ENCODE results near the gene HCRTR1. TPM values are rescaled to one million over a fixed set of nuclear protein-coding genes. Genes with fewer than 3 reads are reported as not detected.

HCRTR1 gene
- total RNA-seq, 5 donors from 2014 or later (not counting 1 experiment from before 2014, with no cell fraction given) = not detected

GRCh38 chr1:31615414-31615813 is 2.1 kb upstream of the HCRTR1 start:
- Histone ChIP-seq H3K27me3 (replicated peaks in 1 of 2; ENCODE audit: control insufficient read depth in 2 of 2, extremely low read depth in 1 of 2, insufficient read depth in 2 of 2, low read length in 1 of 2) (peaks cover 2 to 64% of the 10 kb centered on the region in 2 experiments), H3K36me3 (ENCODE audit: control insufficient read depth in 2 of 2, extremely low read depth in 1 of 2, insufficient read depth in 1 of 2, low read length in 1 of 2) (no peaks in the 10 kb centered on the region), H3K4me1 (ENCODE audit: control insufficient read depth in 1 of 2, extremely low read depth in 1 of 2, insufficient read depth in 2 of 2, low read length in 2 of 2) (peaks cover 0 to 14% of the 10 kb centered on the region in 2 experiments), H3K4me3 (ENCODE audit: control insufficient read depth in 1 of 2, extremely low read depth in 1 of 2, low read length in 1 of 2) (no peak overlapping the region), H3K9me3 (no peaks in the 10 kb centered on the region), H3K27ac (ENCODE audit: low read length) (no peak overlapping the region)
- Mint-ChIP-seq H3K9me3 (no peaks in the 10 kb centered on the region), H3K27ac (no peak overlapping the region), H3K27me3 (peaks cover 23 to 37% of the 10 kb centered on the region in 2 donors), H3K36me3 (no peaks in the 10 kb centered on the region), H3K4me3 (no peak overlapping the region), H3K4me1 (peaks cover 4 to 12% (median 5%) of the 10 kb centered on the region in 3 donors)
- ATAC-seq (replicated peaks in 1 of 4) (no peak), DNase-seq (peak in 1 of 35 experiments; percentile 11)
- ChIA-PET CTCF (interaction anchor here in 1 of 2 donors (0.6 kb wide), 1 partner anchor 13 kb away, joined by 4 read pairs; no protein-coding TSS in a partner anchor), POLR2A (no interaction called here)
- WGBS (ENCODE audit: insufficient coverage) = 90% methylated on average over 1 of the region's 6 CpGs

DNA sequence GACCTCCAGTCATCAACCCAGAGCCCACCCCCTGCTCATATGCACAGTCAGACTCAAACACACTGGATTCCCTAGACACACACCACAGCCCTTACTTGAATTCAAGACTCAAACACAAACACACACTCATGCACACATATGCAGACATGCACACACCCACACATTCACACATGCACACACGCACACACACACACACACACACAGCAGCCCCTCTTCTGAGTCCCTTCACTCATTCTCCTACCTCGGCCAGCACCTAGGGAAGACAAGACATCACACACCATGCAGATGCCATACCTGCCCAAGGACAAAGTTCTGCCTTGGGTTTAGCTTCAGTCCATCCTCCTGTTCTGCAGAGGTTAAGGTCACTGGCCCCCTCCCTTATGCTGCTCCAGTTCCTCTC is 1.6 kb upstream of the HCRTR1 start:
- no peak for ATAC-seq (replicated peaks in 1 of 4)

DNA sequence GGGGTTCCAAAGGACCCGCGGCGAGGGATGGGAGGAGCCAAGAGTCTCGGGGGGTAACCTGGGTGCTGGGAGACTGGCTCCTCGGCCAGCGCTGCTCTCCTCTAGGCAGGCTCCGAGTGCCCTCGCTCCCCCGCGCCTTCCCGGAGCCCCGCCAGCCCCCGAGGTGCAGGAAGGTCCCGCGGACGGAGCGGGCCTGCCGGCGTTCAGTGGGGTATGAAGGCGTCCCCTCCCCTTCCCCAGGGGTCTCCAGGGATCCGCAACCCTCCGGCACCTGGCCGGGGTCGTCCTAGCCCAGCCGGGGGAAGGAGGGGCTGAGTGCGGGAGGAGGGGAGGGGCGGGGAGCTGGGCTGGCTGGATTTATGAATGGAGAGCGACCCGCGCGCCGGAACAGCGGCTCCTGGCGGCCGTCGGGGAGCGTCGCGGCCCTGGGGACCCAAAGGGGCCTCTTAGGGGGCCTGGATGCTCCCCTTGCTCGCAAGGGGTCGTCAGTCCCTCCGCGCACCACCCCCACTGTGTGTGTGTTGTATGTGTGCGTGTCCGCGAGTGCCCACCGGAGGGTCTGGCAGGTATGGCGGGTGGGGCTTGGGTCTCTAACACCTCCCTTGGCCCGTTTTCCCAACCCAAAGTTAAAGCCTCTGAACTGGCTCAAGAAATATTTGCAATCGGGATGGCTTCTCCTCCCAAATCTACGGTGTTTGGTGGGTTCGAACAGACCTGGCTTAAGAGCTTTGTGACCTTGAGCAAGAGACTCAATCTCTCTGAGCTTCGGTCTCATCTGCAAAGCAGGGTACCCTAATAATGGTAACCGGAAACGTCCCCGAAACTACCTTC is 642 bp downstream of the HCRTR1 start:
- Histone ChIP-seq H3K4me1 (ENCODE audit: control insufficient read depth in 1 of 2, extremely low read depth in 1 of 2, insufficient read depth in 2 of 2, low read length in 2 of 2) (peaks cover 0 to 14% of the 10 kb centered on the region in 2 experiments), H3K9me3 (no peaks in the 10 kb centered on the region), H3K4me3 (ENCODE audit: control insufficient read depth in 1 of 2, extremely low read depth in 1 of 2, low read length in 1 of 2) (peak overlapping the region; percentile 34 to 57), H3K27ac (ENCODE audit: low read length) (no peak overlapping the region), H3K27me3 (replicated peaks in 1 of 2; ENCODE audit: control insufficient read depth in 2 of 2, extremely low read depth in 1 of 2, insufficient read depth in 2 of 2, low read length in 1 of 2) (peaks cover 2 to 64% of the 10 kb centered on the region in 2 experiments), H3K36me3 (ENCODE audit: control insufficient read depth in 2 of 2, extremely low read depth in 1 of 2, insufficient read depth in 1 of 2, low read length in 1 of 2) (no peaks in the 10 kb centered on the region)
- Mint-ChIP-seq H3K4me3 (peak overlapping the region; percentile 21 to 46 (median 32)), H3K9me3 (no peaks in the 10 kb centered on the region), H3K27ac (no peak overlapping the region), H3K36me3 (peaks cover 4% of the 10 kb centered on the region), H3K4me1 (peaks cover 4 to 12% (median 5%) of the 10 kb centered on the region in 3 donors), H3K27me3 (peaks cover 23 to 37% of the 10 kb centered on the region in 2 donors)
- peak; percentile 70 to 79 (median 74) for ATAC-seq (replicated peaks in 1 of 4)
- DNase-seq = peak in 31 of 35 experiments; percentile 15 to 62 (median 33)
- 26% methylated on average over 31 of the region's 56 CpGs for WGBS (ENCODE audit: insufficient coverage)
- CTCF ChIA-PET = interaction anchor here in 1 of 2 donors (0.7 kb wide), 1 partner anchor 484 kb away, joined by 3 read pairs; no protein-coding TSS in a partner anchor
- POLR2A ChIA-PET = no interaction called here

More for the DNA sequence above, 1.6 kb upstream of the HCRTR1 start:
- H3K9me3 ChIP-seq = no peaks in the 10 kb centered on the region
- Mint-ChIP-seq H3K4me1 (peaks cover 4 to 12% (median 5%) of the 10 kb centered on the region in 3 donors), H3K36me3 (no peaks in the 10 kb centered on the region), H3K27me3 (peaks cover 23 to 37% of the 10 kb centered on the region in 2 donors), H3K27ac (no peak overlapping the region), H3K9me3 (no peaks in the 10 kb centered on the region), H3K4me3 (no peak overlapping the region)
- no peak for DNase-seq
- peaks cover 2 to 64% of the 10 kb centered on the region in 2 experiments for H3K27me3 ChIP-seq (replicated peaks in 1 of 2; ENCODE audit: control insufficient read depth in 2 of 2, extremely low read depth in 1 of 2, insufficient read depth in 2 of 2, low read length in 1 of 2)
- H3K4me1 ChIP-seq (ENCODE audit: control insufficient read depth in 1 of 2, extremely low read depth in 1 of 2, insufficient read depth in 2 of 2, low read length in 2 of 2) = peaks cover 0 to 14% of the 10 kb centered on the region in 2 experiments
- POLR2A ChIA-PET = no interaction called here
- no peak overlapping the region for H3K4me3 ChIP-seq (ENCODE audit: control insufficient read depth in 1 of 2, extremely low read depth in 1 of 2, low read length in 1 of 2)
- no peaks in the 10 kb centered on the region for H3K36me3 ChIP-seq (ENCODE audit: control insufficient read depth in 2 of 2, extremely low read depth in 1 of 2, insufficient read depth in 1 of 2, low read length in 1 of 2)
- no peak overlapping the region for H3K27ac ChIP-seq (ENCODE audit: low read length)
- 38% methylated on average over 2 of the region's 2 CpGs for WGBS (ENCODE audit: insufficient coverage)
- CTCF ChIA-PET = interaction anchor here in 1 of 2 donors (1.0 kb wide), 1 partner anchor 29 kb away, joined by 3 read pairs; the partner anchor contains the start of gene PEF1

DNA sequence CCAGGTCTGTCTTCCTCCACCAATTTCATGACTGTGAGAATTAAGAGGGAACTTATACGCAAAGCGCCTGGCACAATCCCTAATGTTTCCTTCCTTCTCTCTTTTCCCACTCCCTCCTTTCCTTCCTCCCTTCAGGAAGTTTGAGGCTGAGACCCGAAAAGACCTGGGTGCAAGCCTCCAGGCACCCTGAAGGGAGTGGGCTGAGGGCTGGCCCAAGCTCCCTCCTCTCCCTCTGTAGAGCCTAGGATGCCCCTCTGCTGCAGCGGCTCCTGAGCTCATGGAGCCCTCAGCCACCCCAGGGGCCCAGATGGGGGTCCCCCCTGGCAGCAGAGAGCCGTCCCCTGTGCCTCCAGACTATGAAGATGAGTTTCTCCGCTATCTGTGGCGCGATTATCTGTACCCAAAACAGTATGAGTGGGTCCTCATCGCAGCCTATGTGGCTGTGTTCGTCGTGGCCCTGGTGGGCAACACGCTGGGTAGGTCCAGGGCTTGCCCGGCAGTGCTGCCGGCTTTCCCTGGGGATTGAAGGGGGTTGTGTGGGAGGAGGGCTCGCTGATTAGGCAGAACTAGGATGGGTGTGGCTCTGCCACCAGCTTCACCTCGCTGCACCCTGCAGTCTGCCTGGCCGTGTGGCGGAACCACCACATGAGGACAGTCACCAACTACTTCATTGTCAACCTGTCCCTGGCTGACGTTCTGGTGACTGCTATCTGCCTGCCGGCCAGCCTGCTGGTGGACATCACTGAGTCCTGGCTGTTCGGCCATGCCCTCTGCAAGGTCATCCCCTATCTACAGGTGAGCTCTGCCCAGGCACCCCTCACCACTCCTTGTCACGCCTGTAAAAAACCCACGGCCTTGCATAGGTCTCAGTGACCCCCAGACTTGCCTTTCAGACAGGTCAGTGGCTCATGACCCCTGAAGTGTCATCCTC is 1.7 kb downstream of the HCRTR1 start:
- ChIA-PET POLR2A (interaction anchor here in 1 of 2 donors (0.6 kb wide), 1 partner anchor 16 kb away, joined by 3 read pairs; no protein-coding TSS in a partner anchor), CTCF (interaction anchor here in 1 of 2 donors (0.7 kb wide), 1 partner anchor 485 kb away, joined by 3 read pairs; no protein-coding TSS in a partner anchor)
- Histone ChIP-seq H3K27me3 (replicated peaks in 1 of 2; ENCODE audit: control insufficient read depth in 2 of 2, extremely low read depth in 1 of 2, insufficient read depth in 2 of 2, low read length in 1 of 2) (peaks cover 2 to 59% of the 10 kb centered on the region in 2 experiments), H3K4me3 (ENCODE audit: control insufficient read depth in 1 of 2, extremely low read depth in 1 of 2, low read length in 1 of 2) (no peak overlapping the region), H3K27ac (ENCODE audit: low read length) (no peak overlapping the region), H3K4me1 (ENCODE audit: control insufficient read depth in 1 of 2, extremely low read depth in 1 of 2, insufficient read depth in 2 of 2, low read length in 2 of 2) (peaks cover 0 to 14% of the 10 kb centered on the region in 2 experiments), H3K36me3 (ENCODE audit: control insufficient read depth in 2 of 2, extremely low read depth in 1 of 2, insufficient read depth in 1 of 2, low read length in 1 of 2) (no peaks in the 10 kb centered on the region), H3K9me3 (no peaks in the 10 kb centered on the region)
- ATAC-seq (replicated peaks in 1 of 4) (no peak), DNase-seq (peak in 1 of 35 experiments; percentile 22)
- Mint-ChIP-seq H3K4me3 (peak overlapping the region in 1 of 3 donors; percentile 46), H3K27ac (no peak overlapping the region), H3K9me3 (no peaks in the 10 kb centered on the region), H3K4me1 (peaks cover 4 to 12% (median 5%) of the 10 kb centered on the region in 3 donors), H3K36me3 (peaks cover 10% of the 10 kb centered on the region), H3K27me3 (peaks cover 23 to 37% of the 10 kb centered on the region in 2 donors)
- WGBS (ENCODE audit: insufficient coverage) = 66% methylated on average over 13 of the region's 23 CpGs

GRCh38 chr1:31620631-31621497 is 3.4 kb downstream of the HCRTR1 start:
- Histone ChIP-seq H3K4me1 (ENCODE audit: control insufficient read depth in 1 of 2, extremely low read depth in 1 of 2, insufficient read depth in 2 of 2, low read length in 2 of 2) (peaks cover 0 to 14% of the 10 kb centered on the region in 2 experiments), H3K4me3 (ENCODE audit: control insufficient read depth in 1 of 2, extremely low read depth in 1 of 2, low read length in 1 of 2) (no peak overlapping the region), H3K27me3 (replicated peaks in 1 of 2; ENCODE audit: control insufficient read depth in 2 of 2, extremely low read depth in 1 of 2, insufficient read depth in 2 of 2, low read length in 1 of 2) (peaks cover 2 to 42% of the 10 kb centered on the region in 2 experiments), H3K9me3 (no peaks in the 10 kb centered on the region), H3K36me3 (ENCODE audit: control insufficient read depth in 2 of 2, extremely low read depth in 1 of 2, insufficient read depth in 1 of 2, low read length in 1 of 2) (no peaks in the 10 kb centered on the region), H3K27ac (ENCODE audit: low read length) (no peak overlapping the region)
- peaks cover 11% of the 10 kb centered on the region for H3K36me3 Mint-ChIP-seq
- ChIA-PET POLR2A (interaction anchor here in 1 of 2 donors (0.6 kb wide), 1 partner anchor 16 kb away, joined by 4 read pairs; no protein-coding TSS in a partner anchor), CTCF (no interaction called here)
- H3K4me3 Mint-ChIP-seq = no peak overlapping the region
- H3K9me3 Mint-ChIP-seq = no peaks in the 10 kb centered on the region
- DNase-seq (peak in 1 of 35 experiments; percentile 19), ATAC-seq (replicated peaks in 1 of 4) (no peak)
- H3K4me1 Mint-ChIP-seq = peaks cover 5 to 12% (median 7%) of the 10 kb centered on the region in 3 donors
- no peak overlapping the region for H3K27ac Mint-ChIP-seq
- H3K27me3 Mint-ChIP-seq = peaks cover 18 to 31% of the 10 kb centered on the region in 2 donors
- WGBS (ENCODE audit: insufficient coverage) = 94% methylated on average over 18 of the region's 20 CpGs

All from T-cell (primary cell).